Neural progenitor cell (in vitro differentiated cells): ENCODE measurements around the gene KDM4B.

ENCODE experiments used
- EZH2 ChIP-seq: fragments of 200-600 bp; sonication (generic); IDR thresholded peaks from 2 replicates; pipeline ENCODE4 v1.6.1; 2017; ENCODE audit warnings: antibody characterized with exemption, mild to moderate bottlenecking, moderate library complexity
- EZH2phosphoT487 ChIP-seq: fragments of 200-600 bp; sonication (generic); IDR thresholded peaks from 2 replicates; pipeline ENCODE4 v1.6.1; 2017; ENCODE audit warnings: antibody characterized with exemption
- TF ChIP-seq, protein P1 (sequence below): fragments of 200-600 bp; sonication (generic); IDR thresholded peaks from 2 replicates; pipeline ENCODE4 v1.5.1; 2017; ENCODE audit warnings: antibody characterized with exemption, mild to moderate bottlenecking

DNA sequence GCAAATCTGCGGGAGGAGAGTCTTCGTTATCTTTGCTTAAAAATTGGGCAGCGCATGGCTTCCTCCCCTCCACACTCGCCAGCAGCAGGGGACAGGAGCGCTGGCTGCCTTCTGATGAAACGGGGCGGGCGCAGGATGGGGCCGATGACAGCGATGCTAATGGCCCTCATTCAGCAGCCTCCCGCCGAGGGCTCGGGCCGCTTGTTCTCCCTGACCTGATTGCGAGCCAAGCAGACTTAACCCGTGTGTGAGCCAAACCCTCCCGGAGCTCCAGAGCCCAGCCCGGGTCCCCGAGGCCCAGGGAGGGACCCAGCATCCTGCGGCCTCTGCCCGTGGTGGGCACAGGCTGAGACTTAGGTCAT, 90.3 kb downstream of the KDM4B start:
- TF ChIP-seq, protein P1, sequence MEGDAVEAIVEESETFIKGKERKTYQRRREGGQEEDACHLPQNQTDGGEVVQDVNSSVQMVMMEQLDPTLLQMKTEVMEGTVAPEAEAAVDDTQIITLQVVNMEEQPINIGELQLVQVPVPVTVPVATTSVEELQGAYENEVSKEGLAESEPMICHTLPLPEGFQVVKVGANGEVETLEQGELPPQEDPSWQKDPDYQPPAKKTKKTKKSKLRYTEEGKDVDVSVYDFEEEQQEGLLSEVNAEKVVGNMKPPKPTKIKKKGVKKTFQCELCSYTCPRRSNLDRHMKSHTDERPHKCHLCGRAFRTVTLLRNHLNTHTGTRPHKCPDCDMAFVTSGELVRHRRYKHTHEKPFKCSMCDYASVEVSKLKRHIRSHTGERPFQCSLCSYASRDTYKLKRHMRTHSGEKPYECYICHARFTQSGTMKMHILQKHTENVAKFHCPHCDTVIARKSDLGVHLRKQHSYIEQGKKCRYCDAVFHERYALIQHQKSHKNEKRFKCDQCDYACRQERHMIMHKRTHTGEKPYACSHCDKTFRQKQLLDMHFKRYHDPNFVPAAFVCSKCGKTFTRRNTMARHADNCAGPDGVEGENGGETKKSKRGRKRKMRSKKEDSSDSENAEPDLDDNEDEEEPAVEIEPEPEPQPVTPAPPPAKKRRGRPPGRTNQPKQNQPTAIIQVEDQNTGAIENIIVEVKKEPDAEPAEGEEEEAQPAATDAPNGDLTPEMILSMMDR = no peak
- TF ChIP-seq EZH2 (no peak), EZH2phosphoT487 (no peak)
